ENCODE results near the gene DYNLT2. TPM values are rescaled to one million over a fixed set of nuclear protein-coding genes. Genes with fewer than 3 reads are reported as not detected.
A peak's percentile ranks its signal among the peaks of the same experiment; 100 is the strongest.

DYNLT2 gene
- total and polyA plus RNA-seq, 2 of the 13 experiments (the other 11 are each of a cell fraction or from before 2014, with no cell fraction given), result 2.1 to 4.3 TPM

DNA sequence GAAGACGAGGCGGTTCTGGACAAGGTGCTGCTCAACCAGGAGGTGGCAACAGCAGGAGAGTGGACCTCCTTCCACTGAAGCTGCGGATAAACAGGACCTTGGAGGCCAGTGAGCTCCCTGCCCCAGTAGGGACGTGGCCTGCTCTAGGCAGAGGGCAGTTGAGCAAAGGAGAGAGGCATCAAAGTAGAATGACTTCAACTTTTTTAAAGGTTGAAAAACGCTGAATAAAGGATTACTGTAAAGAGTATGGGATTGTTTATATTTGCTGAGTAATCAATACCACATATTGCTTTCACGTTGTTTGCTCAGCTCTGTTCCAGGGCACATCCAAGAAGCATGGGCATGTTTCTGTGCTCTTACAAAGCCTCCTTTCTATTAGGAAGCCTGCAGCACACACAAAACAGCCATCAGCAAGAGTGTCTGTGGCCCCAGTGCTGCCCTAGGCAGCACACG is 48.1 kb upstream of the DYNLT2 start (continued):
- TF ChIP-seq, protein P1, sequence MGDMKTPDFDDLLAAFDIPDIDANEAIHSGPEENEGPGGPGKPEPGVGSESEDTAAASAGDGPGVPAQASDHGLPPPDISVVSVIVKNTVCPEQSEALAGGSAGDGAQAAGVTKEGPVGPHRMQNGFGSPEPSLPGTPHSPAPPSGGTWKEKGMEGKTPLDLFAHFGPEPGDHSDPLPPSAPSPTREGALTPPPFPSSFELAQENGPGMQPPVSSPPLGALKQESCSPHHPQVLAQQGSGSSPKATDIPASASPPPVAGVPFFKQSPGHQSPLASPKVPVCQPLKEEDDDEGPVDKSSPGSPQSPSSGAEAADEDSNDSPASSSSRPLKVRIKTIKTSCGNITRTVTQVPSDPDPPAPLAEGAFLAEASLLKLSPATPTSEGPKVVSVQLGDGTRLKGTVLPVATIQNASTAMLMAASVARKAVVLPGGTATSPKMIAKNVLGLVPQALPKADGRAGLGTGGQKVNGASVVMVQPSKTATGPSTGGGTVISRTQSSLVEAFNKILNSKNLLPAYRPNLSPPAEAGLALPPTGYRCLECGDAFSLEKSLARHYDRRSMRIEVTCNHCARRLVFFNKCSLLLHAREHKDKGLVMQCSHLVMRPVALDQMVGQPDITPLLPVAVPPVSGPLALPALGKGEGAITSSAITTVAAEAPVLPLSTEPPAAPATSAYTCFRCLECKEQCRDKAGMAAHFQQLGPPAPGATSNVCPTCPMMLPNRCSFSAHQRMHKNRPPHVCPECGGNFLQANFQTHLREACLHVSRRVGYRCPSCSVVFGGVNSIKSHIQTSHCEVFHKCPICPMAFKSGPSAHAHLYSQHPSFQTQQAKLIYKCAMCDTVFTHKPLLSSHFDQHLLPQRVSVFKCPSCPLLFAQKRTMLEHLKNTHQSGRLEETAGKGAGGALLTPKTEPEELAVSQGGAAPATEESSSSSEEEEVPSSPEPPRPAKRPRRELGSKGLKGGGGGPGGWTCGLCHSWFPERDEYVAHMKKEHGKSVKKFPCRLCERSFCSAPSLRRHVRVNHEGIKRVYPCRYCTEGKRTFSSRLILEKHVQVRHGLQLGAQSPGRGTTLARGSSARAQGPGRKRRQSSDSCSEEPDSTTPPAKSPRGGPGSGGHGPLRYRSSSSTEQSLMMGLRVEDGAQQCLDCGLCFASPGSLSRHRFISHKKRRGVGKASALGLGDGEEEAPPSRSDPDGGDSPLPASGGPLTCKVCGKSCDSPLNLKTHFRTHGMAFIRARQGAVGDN (CRISPR knock-in tag; IDR thresholded peaks at IDR 0.05), result peak; percentile 46
- TF ChIP-seq MTF2 (CRISPR knock-in tag; IDR thresholded peaks at IDR 0.05; ENCODE audit: borderline replicate concordance) (no peak), CHCHD3 (CRISPR knock-in tag; IDR thresholded peaks at IDR 0.05) (no peak), NRL (CRISPR knock-in tag; IDR thresholded peaks at IDR 0.05; ENCODE audit: borderline replicate concordance) (no peak), ZNF746 (CRISPR knock-in tag; IDR thresholded peaks at IDR 0.05) (no peak; the same call in 1 of the 2 replicates), ZNF672 (CRISPR knock-in tag; IDR thresholded peaks at IDR 0.05) (no peak), DMAP1 (CRISPR knock-in tag; IDR thresholded peaks at IDR 0.05) (peak; percentile 56; the same call in 1 of the 2 replicates), ZFYVE20 (CRISPR knock-in tag; IDR thresholded peaks at IDR 0.05; ENCODE audit: borderline replicate concordance, low read depth) (no peak), IRF2 (CRISPR knock-in tag; IDR thresholded peaks at IDR 0.05) (peak; percentile 72; the same call in 1 of the 2 replicates), MIXL1 (CRISPR knock-in tag; IDR thresholded peaks at IDR 0.05) (0 out of 2 replicates have a peak, but pooled peaks have one; percentile 45), ZNF263 (CRISPR knock-in tag; IDR thresholded peaks at IDR 0.05) (peak; percentile 28; the same call in 1 of the 2 replicates)
- TF ChIP-seq, protein P2, sequence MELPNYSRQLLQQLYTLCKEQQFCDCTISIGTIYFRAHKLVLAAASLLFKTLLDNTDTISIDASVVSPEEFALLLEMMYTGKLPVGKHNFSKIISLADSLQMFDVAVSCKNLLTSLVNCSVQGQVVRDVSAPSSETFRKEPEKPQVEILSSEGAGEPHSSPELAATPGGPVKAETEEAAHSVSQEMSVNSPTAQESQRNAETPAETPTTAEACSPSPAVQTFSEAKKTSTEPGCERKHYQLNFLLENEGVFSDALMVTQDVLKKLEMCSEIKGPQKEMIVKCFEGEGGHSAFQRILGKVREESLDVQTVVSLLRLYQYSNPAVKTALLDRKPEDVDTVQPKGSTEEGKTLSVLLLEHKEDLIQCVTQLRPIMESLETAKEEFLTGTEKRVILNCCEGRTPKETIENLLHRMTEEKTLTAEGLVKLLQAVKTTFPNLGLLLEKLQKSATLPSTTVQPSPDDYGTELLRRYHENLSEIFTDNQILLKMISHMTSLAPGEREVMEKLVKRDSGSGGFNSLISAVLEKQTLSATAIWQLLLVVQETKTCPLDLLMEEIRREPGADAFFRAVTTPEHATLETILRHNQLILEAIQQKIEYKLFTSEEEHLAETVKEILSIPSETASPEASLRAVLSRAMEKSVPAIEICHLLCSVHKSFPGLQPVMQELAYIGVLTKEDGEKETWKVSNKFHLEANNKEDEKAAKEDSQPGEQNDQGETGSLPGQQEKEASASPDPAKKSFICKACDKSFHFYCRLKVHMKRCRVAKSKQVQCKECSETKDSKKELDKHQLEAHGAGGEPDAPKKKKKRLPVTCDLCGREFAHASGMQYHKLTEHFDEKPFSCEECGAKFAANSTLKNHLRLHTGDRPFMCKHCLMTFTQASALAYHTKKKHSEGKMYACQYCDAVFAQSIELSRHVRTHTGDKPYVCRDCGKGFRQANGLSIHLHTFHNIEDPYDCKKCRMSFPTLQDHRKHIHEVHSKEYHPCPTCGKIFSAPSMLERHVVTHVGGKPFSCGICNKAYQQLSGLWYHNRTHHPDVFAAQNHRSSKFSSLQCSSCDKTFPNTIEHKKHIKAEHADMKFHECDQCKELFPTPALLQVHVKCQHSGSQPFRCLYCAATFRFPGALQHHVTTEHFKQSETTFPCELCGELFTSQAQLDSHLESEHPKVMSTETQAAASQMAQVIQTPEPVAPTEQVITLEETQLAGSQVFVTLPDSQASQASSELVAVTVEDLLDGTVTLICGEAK (IDR thresholded peaks at IDR 0.05), result no peak
- TF ChIP-seq, protein P2 (CRISPR knock-in tag; IDR thresholded peaks at IDR 0.05), result no peak
- TF ChIP-seq, protein P3, sequence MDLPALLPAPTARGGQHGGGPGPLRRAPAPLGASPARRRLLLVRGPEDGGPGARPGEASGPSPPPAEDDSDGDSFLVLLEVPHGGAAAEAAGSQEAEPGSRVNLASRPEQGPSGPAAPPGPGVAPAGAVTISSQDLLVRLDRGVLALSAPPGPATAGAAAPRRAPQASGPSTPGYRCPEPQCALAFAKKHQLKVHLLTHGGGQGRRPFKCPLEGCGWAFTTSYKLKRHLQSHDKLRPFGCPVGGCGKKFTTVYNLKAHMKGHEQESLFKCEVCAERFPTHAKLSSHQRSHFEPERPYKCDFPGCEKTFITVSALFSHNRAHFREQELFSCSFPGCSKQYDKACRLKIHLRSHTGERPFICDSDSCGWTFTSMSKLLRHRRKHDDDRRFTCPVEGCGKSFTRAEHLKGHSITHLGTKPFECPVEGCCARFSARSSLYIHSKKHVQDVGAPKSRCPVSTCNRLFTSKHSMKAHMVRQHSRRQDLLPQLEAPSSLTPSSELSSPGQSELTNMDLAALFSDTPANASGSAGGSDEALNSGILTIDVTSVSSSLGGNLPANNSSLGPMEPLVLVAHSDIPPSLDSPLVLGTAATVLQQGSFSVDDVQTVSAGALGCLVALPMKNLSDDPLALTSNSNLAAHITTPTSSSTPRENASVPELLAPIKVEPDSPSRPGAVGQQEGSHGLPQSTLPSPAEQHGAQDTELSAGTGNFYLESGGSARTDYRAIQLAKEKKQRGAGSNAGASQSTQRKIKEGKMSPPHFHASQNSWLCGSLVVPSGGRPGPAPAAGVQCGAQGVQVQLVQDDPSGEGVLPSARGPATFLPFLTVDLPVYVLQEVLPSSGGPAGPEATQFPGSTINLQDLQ (CRISPR knock-in tag; IDR thresholded peaks at IDR 0.05), result no peak

Data from HepG2 (cell line).